Measurements from ENCODE around the gene PTGDS. TPM values are rescaled to one million over a fixed set of nuclear protein-coding genes. Genes with fewer than 3 reads are reported as not detected.

Gene PTGDS
- total RNA-seq, 1 donor = 10.8 TPM

GRCh38 chr9:137030538-137031527, 53.5 kb downstream of the PTGDS start:
- H3K4me3 ChIP-seq (ENCODE audit: low read depth, low read length) = no peak overlapping the region
- no peak for TF ChIP-seq CTCF (IDR thresholded peaks at IDR 0.05; ENCODE audit: insufficient read depth, low read depth, low read length)
- DNase-seq (ENCODE audit: low read depth) = no peak

Other genes starting within 250 kb of the PTGDS start
- gene LCN10, start 234.6 kb upstream of the PTGDS start, total RNA-seq = under 0.01 TPM in 1 of 2 replicates, not detected in the other
- gene LCN6, start 229.0 kb upstream of the PTGDS start, total RNA-seq = not detected in 2 replicates
- not detected in 2 replicates for gene LCN8, start 219.3 kb upstream of the PTGDS start, total RNA-seq
- gene LCN15, start 213.0 kb upstream of the PTGDS start, total RNA-seq = not detected in 2 replicates
- gene TMEM141, start 186.2 kb upstream of the PTGDS start, total RNA-seq = 33.5 and 39.7 TPM in 2 replicates
- 0.32 and 0.43 TPM in 2 replicates for gene CCDC183, start 181.2 kb upstream of the PTGDS start, total RNA-seq
- 69.6 and 72.1 TPM in 2 replicates for gene RABL6, start 169.6 kb upstream of the PTGDS start, total RNA-seq
- 0.86 and 1.3 TPM in 2 replicates for gene AJM1, start 135.0 kb upstream of the PTGDS start, total RNA-seq
- 75.4 and 105 TPM in 2 replicates for gene PHPT1, start 128.1 kb upstream of the PTGDS start, total RNA-seq
- gene MAMDC4, start 125.2 kb upstream of the PTGDS start, total RNA-seq = 1.6 and 3.0 TPM in 2 replicates
- gene EDF1, start 111.2 kb upstream of the PTGDS start, total RNA-seq = 146 and 163 TPM in 2 replicates
- gene TRAF2, start 91.0 kb upstream of the PTGDS start, total RNA-seq = 11.0 and 16.8 TPM in 2 replicates
- gene FBXW5, start 32.8 kb upstream of the PTGDS start, total RNA-seq = 104 and 115 TPM in 2 replicates
- gene C8G, start 32.3 kb upstream of the PTGDS start, total RNA-seq = 0.86 TPM in 1 of 2 replicates, not detected in the other
- gene LCN12, start 25.2 kb upstream of the PTGDS start, total RNA-seq = 0.86 TPM in 1 of 2 replicates, not detected in the other
- 3.2 and 3.5 TPM in 2 replicates for gene LCNL1, start 5.5 kb downstream of the PTGDS start, total RNA-seq
- gene PAXX, start 14.9 kb downstream of the PTGDS start, total RNA-seq = 9.9 and 18.0 TPM in 2 replicates
- 19.0 and 43.2 TPM in 2 replicates for gene CLIC3, start 19.1 kb downstream of the PTGDS start, total RNA-seq
- 14.7 and 15.5 TPM in 2 replicates for gene ABCA2, start 50.7 kb downstream of the PTGDS start, total RNA-seq
- gene FUT7, start 54.6 kb downstream of the PTGDS start, total RNA-seq = not detected in 2 replicates
- 6.4 and 13.0 TPM in 2 replicates for gene NPDC1, start 68.7 kb downstream of the PTGDS start, total RNA-seq
- gene ENTPD2, start 76.6 kb downstream of the PTGDS start, total RNA-seq = not detected in 2 replicates
- gene SAPCD2, start 93.1 kb downstream of the PTGDS start, total RNA-seq = 5.2 TPM in 2 replicates
- gene UAP1L1, start 100.0 kb downstream of the PTGDS start, total RNA-seq = 16.0 and 31.2 TPM in 2 replicates
- gene MAN1B1, start 109.5 kb downstream of the PTGDS start, total RNA-seq = 65.6 and 65.7 TPM in 2 replicates
- gene DPP7, start 137.2 kb downstream of the PTGDS start, total RNA-seq = 41.5 and 44.8 TPM in 2 replicates
- gene GRIN1, start 161.7 kb downstream of the PTGDS start, total RNA-seq = under 0.01 TPM in 1 of 2 replicates, not detected in the other
- not detected in 2 replicates for gene LRRC26, start 192.5 kb downstream of the PTGDS start, total RNA-seq
- not detected in 2 replicates for gene TMEM210, start 194.6 kb downstream of the PTGDS start, total RNA-seq
- gene ANAPC2, start 211.1 kb downstream of the PTGDS start, total RNA-seq = 22.9 and 24.8 TPM in 2 replicates
- gene SSNA1, start 211.2 kb downstream of the PTGDS start, total RNA-seq = 58.7 and 81.5 TPM in 2 replicates
- 6.9 and 8.1 TPM in 2 replicates for gene TPRN, start 223.2 kb downstream of the PTGDS start, total RNA-seq
- gene TMEM203, start 228.1 kb downstream of the PTGDS start, total RNA-seq = 33.2 and 40.2 TPM in 2 replicates
- gene NDOR1, start 228.2 kb downstream of the PTGDS start, total RNA-seq = 7.8 and 11.0 TPM in 2 replicates
- gene RNF208, start 244.7 kb downstream of the PTGDS start, total RNA-seq = under 0.01 TPM in 1 of 2 replicates, not detected in the other
- gene CYSRT1, start 247.7 kb downstream of the PTGDS start, total RNA-seq = under 0.01 and 0.64 TPM in 2 replicates
- gene RNF224, start 250.0 kb downstream of the PTGDS start, total RNA-seq = not detected in 2 replicates

Data from fibroblast of villous mesenchyme (primary cell).